ENCODE data around the gene TRIM32. TPM values are rescaled to one million over a fixed set of nuclear protein-coding genes. Genes with fewer than 3 reads are reported as not detected.

Gene TRIM32
- total RNA-seq, 1 experiment from 2014 or later = 22.3 TPM

DNA sequence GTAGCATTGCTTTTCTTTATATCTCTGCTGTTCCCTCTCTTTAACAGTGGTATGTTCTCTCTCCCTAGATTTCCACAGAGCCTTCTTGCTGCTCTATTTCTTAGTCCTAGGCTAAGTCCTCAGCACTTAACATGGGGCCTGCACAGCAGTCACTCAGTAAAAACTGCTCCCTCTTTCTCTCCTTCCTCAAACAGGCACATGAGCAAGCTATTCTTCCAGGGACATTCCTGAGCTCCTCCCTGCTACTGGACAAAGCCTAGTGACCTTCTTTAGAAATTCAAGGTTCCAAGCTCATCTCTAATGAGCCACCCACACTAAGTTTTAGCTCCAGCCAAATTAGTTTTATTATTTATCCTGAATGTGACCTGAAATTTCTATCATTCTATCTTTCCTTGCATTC lies 39.5 kb downstream of the TRIM32 start:
- Histone ChIP-seq H3K27me3 (replicated peaks; ENCODE audit: control insufficient read depth, insufficient read depth, low read length) (no peaks in the 10 kb centered on the region; the same call in 1 of the 2 replicates), H3K4me3 (ENCODE audit: low read depth, low read length) (no peak overlapping the region), H3K36me3 (ENCODE audit: control insufficient read depth, insufficient read depth, low read length) (no peaks in the 10 kb centered on the region), H3K4me1 (no peaks in the 10 kb centered on the region), H3K9me3 (no peaks in the 10 kb centered on the region)
- Mint-ChIP-seq H3K9me3 (ENCODE audit: unreplicated experiment) (no peaks in the 10 kb centered on the region), H3K4me1 (ENCODE audit: low read depth, unreplicated experiment) (no peaks in the 10 kb centered on the region), H3K4me3 (ENCODE audit: unreplicated experiment) (no peak overlapping the region), H3K27ac (ENCODE audit: unreplicated experiment) (no peak overlapping the region), H3K36me3 (ENCODE audit: insufficient read depth, unreplicated experiment) (no peaks in the 10 kb centered on the region), H3K27me3 (ENCODE audit: insufficient read depth, unreplicated experiment) (peaks cover 6% of the 10 kb centered on the region)
- TF ChIP-seq, protein P1, sequence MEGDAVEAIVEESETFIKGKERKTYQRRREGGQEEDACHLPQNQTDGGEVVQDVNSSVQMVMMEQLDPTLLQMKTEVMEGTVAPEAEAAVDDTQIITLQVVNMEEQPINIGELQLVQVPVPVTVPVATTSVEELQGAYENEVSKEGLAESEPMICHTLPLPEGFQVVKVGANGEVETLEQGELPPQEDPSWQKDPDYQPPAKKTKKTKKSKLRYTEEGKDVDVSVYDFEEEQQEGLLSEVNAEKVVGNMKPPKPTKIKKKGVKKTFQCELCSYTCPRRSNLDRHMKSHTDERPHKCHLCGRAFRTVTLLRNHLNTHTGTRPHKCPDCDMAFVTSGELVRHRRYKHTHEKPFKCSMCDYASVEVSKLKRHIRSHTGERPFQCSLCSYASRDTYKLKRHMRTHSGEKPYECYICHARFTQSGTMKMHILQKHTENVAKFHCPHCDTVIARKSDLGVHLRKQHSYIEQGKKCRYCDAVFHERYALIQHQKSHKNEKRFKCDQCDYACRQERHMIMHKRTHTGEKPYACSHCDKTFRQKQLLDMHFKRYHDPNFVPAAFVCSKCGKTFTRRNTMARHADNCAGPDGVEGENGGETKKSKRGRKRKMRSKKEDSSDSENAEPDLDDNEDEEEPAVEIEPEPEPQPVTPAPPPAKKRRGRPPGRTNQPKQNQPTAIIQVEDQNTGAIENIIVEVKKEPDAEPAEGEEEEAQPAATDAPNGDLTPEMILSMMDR (IDR thresholded peaks at IDR 0.05; ENCODE audit: insufficient read depth in 1 of 2, low read depth in 1 of 2, low read length in 1 of 2, severe bottlenecking in 1 of 2, unreplicated experiment in 1 of 2) = no peak
- no peak for DNase-seq
- ChIA-PET POLR2A (no interaction called here), CTCF (no interaction called here)
- intact Hi-C loops (cut with micrococcal nuclease; ENCODE audit: unreplicated experiment) = no loop called here
- BruUV-seq (replicated peaks) = no TSS peak

DNA sequence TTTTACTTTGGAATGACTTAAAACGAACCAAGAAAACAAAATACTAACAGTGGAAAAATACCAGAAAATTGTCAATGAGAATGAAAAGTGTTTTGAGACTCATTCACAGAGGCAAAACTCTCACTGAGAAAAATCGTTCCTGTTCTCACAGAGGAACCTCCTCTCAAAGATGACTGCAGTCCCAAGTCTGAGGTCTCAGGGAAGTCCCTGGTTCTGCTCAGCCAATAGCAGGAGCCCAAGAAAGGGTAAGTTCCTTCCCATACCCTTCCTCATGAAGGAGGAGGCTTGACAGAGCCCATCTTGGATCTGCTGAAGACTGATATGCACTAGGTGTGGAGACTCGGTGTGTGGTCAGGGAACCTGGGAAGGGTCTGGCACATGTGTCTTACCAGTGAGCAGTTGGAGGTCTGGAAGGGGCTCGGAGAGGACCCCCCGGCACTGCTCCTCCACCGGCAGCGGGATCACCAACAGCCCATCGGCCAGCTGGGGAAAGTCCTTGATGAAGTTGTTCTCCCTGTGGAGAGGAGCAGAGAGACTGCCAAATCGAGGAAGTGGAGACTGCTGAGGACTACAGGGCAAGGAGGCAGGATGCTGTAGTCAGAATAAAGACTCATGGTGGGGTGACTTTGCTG lies 46.0 kb downstream of the TRIM32 start:
- Histone ChIP-seq H3K36me3 (ENCODE audit: control insufficient read depth, insufficient read depth, low read length) (no peaks in the 10 kb centered on the region), H3K4me3 (ENCODE audit: low read depth, low read length) (no peak overlapping the region), H3K9me3 (no peaks in the 10 kb centered on the region), H3K4me1 (no peaks in the 10 kb centered on the region), H3K27me3 (replicated peaks; ENCODE audit: control insufficient read depth, insufficient read depth, low read length) (no peaks in the 10 kb centered on the region)
- intact Hi-C loops (cut with micrococcal nuclease; ENCODE audit: unreplicated experiment) = no loop called here
- TF ChIP-seq, protein P1 (IDR thresholded peaks at IDR 0.05; ENCODE audit: insufficient read depth in 1 of 2, low read depth in 1 of 2, low read length in 1 of 2, severe bottlenecking in 1 of 2, unreplicated experiment in 1 of 2) = no peak
- ChIA-PET POLR2A (no interaction called here), CTCF (no interaction called here)
- Mint-ChIP-seq H3K4me3 (ENCODE audit: unreplicated experiment) (no peak overlapping the region), H3K4me1 (ENCODE audit: low read depth, unreplicated experiment) (peaks cover 7% of the 10 kb centered on the region), H3K9me3 (ENCODE audit: unreplicated experiment) (no peaks in the 10 kb centered on the region), H3K27me3 (ENCODE audit: insufficient read depth, unreplicated experiment) (peaks cover 8% of the 10 kb centered on the region), H3K27ac (ENCODE audit: unreplicated experiment) (no peak overlapping the region), H3K36me3 (ENCODE audit: insufficient read depth, unreplicated experiment) (no peaks in the 10 kb centered on the region)
- DNase-seq = no peak
- no TSS peak for BruUV-seq (replicated peaks)

DNA sequence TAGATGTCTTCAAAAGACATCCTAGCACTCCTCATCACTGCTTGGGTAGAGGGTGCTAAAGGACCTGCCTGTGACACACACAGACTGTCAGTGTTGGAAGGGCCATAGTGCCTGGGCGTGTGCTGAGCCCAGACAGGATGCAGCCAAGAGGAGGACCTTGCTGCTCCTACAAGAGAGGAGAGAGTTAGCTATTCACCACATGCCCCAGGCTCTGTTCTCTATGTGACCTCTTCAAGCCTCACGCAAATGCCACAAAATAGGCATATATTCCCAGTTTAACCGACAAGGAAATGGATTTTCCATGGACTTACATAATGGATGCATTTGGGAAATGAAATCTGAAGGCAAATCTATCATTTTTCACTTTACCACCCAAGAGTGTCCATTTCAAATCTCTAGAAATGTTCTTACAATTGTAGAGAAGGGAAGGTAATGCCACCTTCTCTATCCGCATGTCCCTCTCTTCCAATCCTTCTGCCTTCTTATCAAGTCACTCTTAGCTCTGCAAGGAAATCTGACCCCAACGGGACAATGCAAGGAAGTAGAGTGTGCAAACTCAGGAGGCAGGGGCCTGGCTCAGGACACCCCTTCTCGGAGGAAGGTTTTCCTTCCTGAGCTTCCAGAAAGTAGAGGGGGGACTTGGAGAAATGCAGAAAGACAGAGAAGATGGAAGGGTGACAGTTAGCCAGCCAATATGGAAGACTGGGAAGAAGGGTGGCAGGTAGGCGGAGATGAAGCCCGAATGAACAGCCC lies 49.5 kb downstream of the TRIM32 start:
- Histone ChIP-seq H3K36me3 (ENCODE audit: control insufficient read depth, insufficient read depth, low read length) (no peaks in the 10 kb centered on the region), H3K4me3 (ENCODE audit: low read depth, low read length) (no peak overlapping the region), H3K27me3 (replicated peaks; ENCODE audit: control insufficient read depth, insufficient read depth, low read length) (no peaks in the 10 kb centered on the region), H3K9me3 (no peaks in the 10 kb centered on the region), H3K4me1 (no peaks in the 10 kb centered on the region)
- H3K27me3 Mint-ChIP-seq (ENCODE audit: insufficient read depth, unreplicated experiment) = peaks cover 4% of the 10 kb centered on the region
- intact Hi-C loops (cut with micrococcal nuclease; ENCODE audit: unreplicated experiment) = loop anchor here (1.0 to 2.0 kb wide), 2 partner anchors 124 to 1144 kb away; no protein-coding TSS in a partner anchor
- ChIA-PET POLR2A (no interaction called here), CTCF (interaction anchor here (0.7 to 4.1 kb wide), 5 partner anchors 50 to 271 kb away, joined by 3 to 76 read pairs (median 3); partner anchors contain the start of gene TRIM32)
- DNase-seq = no peak
- peaks cover 7% of the 10 kb centered on the region for H3K4me1 Mint-ChIP-seq (ENCODE audit: low read depth, unreplicated experiment)
- no peaks in the 10 kb centered on the region for H3K36me3 Mint-ChIP-seq (ENCODE audit: insufficient read depth, unreplicated experiment)
- BruUV-seq (replicated peaks) = no TSS peak
- no peak overlapping the region for H3K4me3 Mint-ChIP-seq (ENCODE audit: unreplicated experiment)
- TF ChIP-seq, protein P1 (IDR thresholded peaks at IDR 0.05; ENCODE audit: insufficient read depth in 1 of 2, low read depth in 1 of 2, low read length in 1 of 2, severe bottlenecking in 1 of 2, unreplicated experiment in 1 of 2) = no peak
- H3K9me3 Mint-ChIP-seq (ENCODE audit: unreplicated experiment) = no peaks in the 10 kb centered on the region
- no peak overlapping the region for H3K27ac Mint-ChIP-seq (ENCODE audit: unreplicated experiment)
